ENCODE data around the gene DVL3.

- TF ChIP-seq GATA3 (IDR thresholded peaks at IDR 0.05; ENCODE audit: low read depth, low read length): no peak
- no peak for TF ChIP-seq GATA2 (IDR thresholded peaks at IDR 0.05; ENCODE audit: low read depth, low read length)
These were observed 29.5 kb downstream of the DVL3 start for GRCh38 chr3:184184546-184185230.

All from SH-SY5Y (cell line).